HepG2 (cell line): ENCODE data around the gene IKZF2. TPM values are rescaled to one million over a fixed set of nuclear protein-coding genes. Genes with fewer than 3 reads are reported as not detected.

Experiments used
- ATAC-seq: fragments of 200-7000 bp; cut with Tn5 transposase; 3 replicates; pipeline ENCODE4 v1.9.1; 2020; ENCODE audit warnings: mild to moderate bottlenecking, moderate library complexity
- BruUV-seq: library from RNA; stranded (reverse); fragments of 400-500 nt; replicated peaks from 2 replicates; lab custom pipeline; 2021; lab: Mats Ljungman, UMichigan
- CTCF ChIA-PET: fragments of 300-600 bp; formaldehyde crosslinking; extraction: SDS; loops from one replicate; lab custom pipeline; 2021; ENCODE audit warnings: low total read pairs, inconsistent platforms, low intra/inter-chr PET ratio; lab: Yijun Ruan, JAX
- POLR2A ChIA-PET: fragments of 350-600 bp; sonication (Branson Sonifier 250); formaldehyde crosslinking; loops from one replicate; lab custom pipeline; 2020; ENCODE audit warnings: antibody characterized with exemption, inconsistent platforms; lab: Yijun Ruan, JAX
- DNase-seq: peaks from one replicate; pipeline ENCODE4 v3.0.0-alpha.2; 2015; ENCODE audit warnings: low spot score
- FAIRE-seq: peaks from 3 replicates; lab custom pipeline; 2011; peaks lifted over from hg19 to GRCh38; lab: Jason Lieb, UNC
- H2AFZ ChIP-seq: one replicate; pipeline ENCODE4 v1.6.1; 2011; ENCODE audit warnings: low read length, inconsistent platforms
- H3K27ac ChIP-seq: fragments of 300-600 bp; 3 replicates; pipeline ENCODE4 v1.8.0; 2011; ENCODE audit warnings: mixed run types, mild to moderate bottlenecking, mixed read lengths, low read length, inconsistent platforms; ENCODE audit not compliant: insufficient read depth; ENCODE audit errors: extremely low read length
- H3K27me3 ChIP-seq, 2 experiments: fragments of 200-600 bp in 1 of 2; 2 replicates in 1 of 2; 3 replicates in 1 of 2; pipeline versions ENCODE4 v1.6.0 to v1.8.0; 2011; ENCODE audit warnings: low read length in 2 of 2, mild to moderate bottlenecking in 2 of 2, moderate library complexity in 2 of 2, inconsistent platforms in 1 of 2; ENCODE audit not compliant: insufficient read depth in 2 of 2, control insufficient read depth in 1 of 2
- H3K36me3 ChIP-seq, 2 experiments: fragments of 200-600 bp in 1 of 2; replicated peaks in 1 of 2; 2 replicates in 1 of 2; 3 replicates in 1 of 2; pipeline versions ENCODE4 v1.5.1 to v1.8.0; 2011; ENCODE audit warnings: low read length in 2 of 2, inconsistent platforms in 1 of 2; ENCODE audit not compliant: insufficient read depth in 2 of 2, control insufficient read depth in 1 of 2
- H3K4me1 ChIP-seq: 2 replicates; pipeline ENCODE4 v1.5.1; 2012; ENCODE audit warnings: low read length, inconsistent platforms; ENCODE audit not compliant: insufficient read depth
- H3K4me2 ChIP-seq: 2 replicates; pipeline ENCODE4 v1.6.0; 2011; ENCODE audit warnings: low read depth, low read length, inconsistent platforms
- H3K4me3 ChIP-seq, 3 experiments: fragments of 200-600 bp in 1 of 3; sonication (generic), shearing (Covaris generic) in 1 of 3; replicated peaks in 1 of 3; 2 replicates each; pipeline ENCODE4 v1.5.1; 2011 to 2016; ENCODE audit warnings: low read length in 3 of 3, inconsistent platforms in 2 of 3, low read depth in 2 of 3, mild to moderate bottlenecking in 2 of 3, control low read depth in 1 of 3, mixed read lengths in 1 of 3; ENCODE audit not compliant: insufficient read depth in 1 of 3
- H3K79me2 ChIP-seq: one replicate; pipeline ENCODE4 v1.6.1; 2011; ENCODE audit warnings: low read length, inconsistent platforms; ENCODE audit not compliant: insufficient read depth
- H3K9ac ChIP-seq: 2 replicates; pipeline ENCODE4 v1.6.0; 2011; ENCODE audit warnings: mild to moderate bottlenecking, low read depth, low read length, inconsistent platforms; ENCODE audit not compliant: insufficient read depth
- H3K9me3 ChIP-seq: 2 replicates; pipeline ENCODE4 v1.5.1; 2012; ENCODE audit warnings: mild to moderate bottlenecking, low read length
- H4K20me1 ChIP-seq: 2 replicates; pipeline ENCODE4 v1.6.0; 2011; ENCODE audit warnings: inconsistent platforms, mild to moderate bottlenecking, low read length, moderate library complexity; ENCODE audit not compliant: insufficient read depth
- ATF7 ChIP-seq, 2 experiments: fragments of 450-650 bp in 1 of 2; sonication (generic) in 1 of 2; formaldehyde crosslinking in 1 of 2; IDR thresholded peaks; 2 replicates each; pipeline versions ENCODE4 v1.4.0 to v1.6.1; 2016 to 2020; ENCODE audit warnings: antibody characterized with exemption in 1 of 2, mild to moderate bottlenecking in 1 of 2, missing genetic modification reagents in 1 of 2
- RXRA ChIP-seq: sonication (generic); formaldehyde crosslinking; IDR thresholded peaks from 2 replicates; pipeline ENCODE4 v1.5.1; 2020; ENCODE audit warnings: missing genetic modification reagents
- SMARCE1 ChIP-seq: fragments of 450-650 bp; IDR thresholded peaks from 2 replicates; pipeline ENCODE4 v1.6.1; 2017; ENCODE audit warnings: borderline replicate concordance
- SP4 ChIP-seq: sonication (generic); formaldehyde crosslinking; IDR thresholded peaks from 2 replicates; pipeline ENCODE4 v1.8.1; 2023; ENCODE audit warnings: mild to moderate bottlenecking, missing genetic modification reagents
- ZNF546 ChIP-seq: sonication (generic); formaldehyde crosslinking; conservative IDR thresholded peaks from 2 replicates; pipeline ENCODE4 v1.8.1; 2023; ENCODE audit warnings: mild to moderate bottlenecking, missing genetic modification reagents
- ZNF883 ChIP-seq: sonication (generic); formaldehyde crosslinking; IDR thresholded peaks from 2 replicates; pipeline ENCODE4 v1.5.1; 2020; ENCODE audit warnings: mild to moderate bottlenecking, missing genetic modification reagents; ENCODE audit errors: not compliant biosample characterization
- WGBS: methylation state at CpG from one replicate; pipeline ENCODE4 v1.1.6; 2017; ENCODE audit warnings: low lambda C conversion rate; 5-methylcytosine and 5-hydroxymethylcytosine counted together
- in situ Hi-C: cut with HindIII; loops from 2 replicates; pipeline ENCODE4 v1.10.0; 2017; ENCODE audit warnings: low pct_unique_long_range_greater_than_20kb; ENCODE audit not compliant: extremely low pct_ligation_motif_present
- intact Hi-C: fragments of 100-400 bp; cut with micrococcal nuclease; formaldehyde crosslinking; loops from one replicate; pipeline ENCODE4 v1.10.0; 2022; ENCODE audit not compliant: unreplicated experiment
- polyA plus RNA-seq, 8 experiments: library from polyadenylated mRNA; depleted of rRNA in 3 of 8; stranded (reverse) in 7 of 8; unstranded in 1 of 8; fragments of >200 nt; fragmentation: Illumina TruSeq in 4 of 8; extraction: Trizol in 4 of 8; gene quantifications; 2 replicates each; pipeline versions ENCODE4 v1.2.1 to v1.2.3, GENCODE V29; 2011 to 2016; ENCODE audit warnings: low read depth in 4 of 8, missing spikeins in 1 of 8, mixed read lengths in 1 of 8; ENCODE audit not compliant: insufficient read depth in 1 of 8
- total RNA-seq, 5 experiments: library from RNA; depleted of rRNA; stranded (reverse); fragments of >200 nt; fragmentation: Illumina TruSeq; extraction: Trizol; gene quantifications; 2 replicates each; pipeline ENCODE4 v1.2.3, GENCODE V29; 2016; ENCODE audit warnings: low read depth in 1 of 5
- TF ChIP-seq, protein P1 (sequence below): sonication (generic); formaldehyde crosslinking; IDR thresholded peaks from 2 replicates; pipeline ENCODE4 v1.4.0; 2020; ENCODE audit warnings: missing genetic modification reagents, borderline replicate concordance

The IKZF2 gene
- total and polyA plus RNA-seq, 2 of the 13 experiments (the other 11 are each of a cell fraction or from before 2014, with no cell fraction given), result 0.18 to 0.86 TPM

DNA sequence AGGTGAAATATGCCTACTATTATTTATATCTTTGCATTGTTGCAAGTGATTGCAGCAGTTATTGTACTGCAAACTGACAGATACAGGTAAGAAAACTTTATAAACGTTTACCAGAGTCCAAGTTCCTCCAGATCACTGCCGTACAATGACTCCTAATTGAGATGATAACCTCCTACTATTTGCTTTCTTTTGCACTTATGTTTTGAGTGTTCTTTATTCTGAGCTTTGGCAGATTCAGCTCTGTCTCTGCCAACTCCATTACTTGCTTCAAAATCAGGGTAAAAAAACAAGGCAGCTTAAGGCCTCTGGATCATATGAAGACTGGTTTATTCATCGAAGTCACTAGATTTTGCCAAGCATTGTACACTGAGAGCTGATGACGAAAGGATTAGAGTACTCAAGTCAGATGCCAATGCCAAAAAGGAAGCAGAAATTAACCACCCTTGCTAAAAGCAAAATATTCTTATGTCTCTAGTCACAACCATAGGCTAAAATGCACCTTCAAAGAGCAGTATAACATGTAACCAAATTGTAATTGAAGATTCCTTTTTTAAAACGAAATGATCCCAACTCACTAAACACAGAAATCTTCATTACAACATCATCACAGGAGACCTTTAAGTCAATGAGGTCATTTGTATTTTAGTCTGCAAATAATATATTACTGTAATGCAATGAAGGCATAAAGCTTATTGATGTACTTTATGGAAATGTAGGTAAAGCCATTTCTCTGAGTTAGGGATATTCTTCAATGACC, 10.5 kb upstream of the IKZF2 start:
- ATAC-seq (no peak), FAIRE-seq (no peak), DNase-seq (no peak)
- BruUV-seq, result no TSS peak
- intact Hi-C loops (no loop called here), in situ Hi-C loops (no loop called here)
- Histone ChIP-seq H4K20me1 (no peaks in the 10 kb centered on the region), H3K4me2 (no peak overlapping the region), H3K27me3 (no peaks in the 10 kb centered on the region), H3K9ac (no peak overlapping the region), H3K4me3 (no peak overlapping the region), H3K36me3 (no peaks in the 10 kb centered on the region), H3K9me3 (no peaks in the 10 kb centered on the region), H3K27ac (no peak overlapping the region), H2AFZ (no peak overlapping the region), H3K4me1 (no peaks in the 10 kb centered on the region), H3K79me2 (no peaks in the 10 kb centered on the region)
- peak; percentile 30; the same call in 1 of the 2 replicates for TF ChIP-seq ATF7 (IDR thresholded peaks at IDR 0.05)
- TF ChIP-seq ATF7 (CRISPR knock-in tag; IDR thresholded peaks at IDR 0.05), result no peak
- TF ChIP-seq, protein P1, sequence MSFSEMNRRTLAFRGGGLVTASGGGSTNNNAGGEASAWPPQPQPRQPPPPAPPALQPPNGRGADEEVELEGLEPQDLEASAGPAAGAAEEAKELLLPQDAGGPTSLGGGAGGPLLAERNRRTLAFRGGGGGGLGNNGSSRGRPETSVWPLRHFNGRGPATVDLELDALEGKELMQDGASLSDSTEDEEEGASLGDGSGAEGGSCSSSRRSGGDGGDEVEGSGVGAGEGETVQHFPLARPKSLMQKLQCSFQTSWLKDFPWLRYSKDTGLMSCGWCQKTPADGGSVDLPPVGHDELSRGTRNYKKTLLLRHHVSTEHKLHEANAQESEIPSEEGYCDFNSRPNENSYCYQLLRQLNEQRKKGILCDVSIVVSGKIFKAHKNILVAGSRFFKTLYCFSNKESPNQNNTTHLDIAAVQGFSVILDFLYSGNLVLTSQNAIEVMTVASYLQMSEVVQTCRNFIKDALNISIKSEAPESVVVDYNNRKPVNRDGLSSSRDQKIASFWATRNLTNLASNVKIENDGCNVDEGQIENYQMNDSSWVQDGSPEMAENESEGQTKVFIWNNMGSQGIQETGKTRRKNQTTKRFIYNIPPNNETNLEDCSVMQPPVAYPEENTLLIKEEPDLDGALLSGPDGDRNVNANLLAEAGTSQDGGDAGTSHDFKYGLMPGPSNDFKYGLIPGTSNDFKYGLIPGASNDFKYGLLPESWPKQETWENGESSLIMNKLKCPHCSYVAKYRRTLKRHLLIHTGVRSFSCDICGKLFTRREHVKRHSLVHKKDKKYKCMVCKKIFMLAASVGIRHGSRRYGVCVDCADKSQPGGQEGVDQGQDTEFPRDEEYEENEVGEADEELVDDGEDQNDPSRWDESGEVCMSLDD (CRISPR knock-in tag), result no peak
- no peak for TF ChIP-seq ZNF883 (CRISPR knock-in tag)
- TF ChIP-seq ZNF546, result no peak
- no peak for TF ChIP-seq SMARCE1
- no peak for TF ChIP-seq SP4
- no peak for TF ChIP-seq RXRA
- ChIA-PET POLR2A (no interaction called here), CTCF (no interaction called here)
- WGBS, result 26% methylated on average over 5 of the region's 5 CpGs
